Stimulated activated naive CD8-positive, alpha-beta T cell treated with anti-CD3 and anti-CD28 coated beads, Interleukin-15, Interleukin-2, amounts not matched to agents 100 U/mL and 50 U/mL, for 24 hours (primary cell): ENCODE results near the gene CAPNS1.
"Not testable (repeated sequence)": the region's sequence is repeated elsewhere in the genome, so short reads cannot be mapped to it uniquely, and the experiment has no call there.

Experiments used
- ATAC-seq: fragments of 150-1000 bp; cut with Tn5 transposase; one replicate; pipeline ENCODE4 v1.10.0; 2021
- DNase-seq: peaks from one replicate; pipeline ENCODE4 v3.0.0; 2021

The CAPNS1 gene

DNA sequence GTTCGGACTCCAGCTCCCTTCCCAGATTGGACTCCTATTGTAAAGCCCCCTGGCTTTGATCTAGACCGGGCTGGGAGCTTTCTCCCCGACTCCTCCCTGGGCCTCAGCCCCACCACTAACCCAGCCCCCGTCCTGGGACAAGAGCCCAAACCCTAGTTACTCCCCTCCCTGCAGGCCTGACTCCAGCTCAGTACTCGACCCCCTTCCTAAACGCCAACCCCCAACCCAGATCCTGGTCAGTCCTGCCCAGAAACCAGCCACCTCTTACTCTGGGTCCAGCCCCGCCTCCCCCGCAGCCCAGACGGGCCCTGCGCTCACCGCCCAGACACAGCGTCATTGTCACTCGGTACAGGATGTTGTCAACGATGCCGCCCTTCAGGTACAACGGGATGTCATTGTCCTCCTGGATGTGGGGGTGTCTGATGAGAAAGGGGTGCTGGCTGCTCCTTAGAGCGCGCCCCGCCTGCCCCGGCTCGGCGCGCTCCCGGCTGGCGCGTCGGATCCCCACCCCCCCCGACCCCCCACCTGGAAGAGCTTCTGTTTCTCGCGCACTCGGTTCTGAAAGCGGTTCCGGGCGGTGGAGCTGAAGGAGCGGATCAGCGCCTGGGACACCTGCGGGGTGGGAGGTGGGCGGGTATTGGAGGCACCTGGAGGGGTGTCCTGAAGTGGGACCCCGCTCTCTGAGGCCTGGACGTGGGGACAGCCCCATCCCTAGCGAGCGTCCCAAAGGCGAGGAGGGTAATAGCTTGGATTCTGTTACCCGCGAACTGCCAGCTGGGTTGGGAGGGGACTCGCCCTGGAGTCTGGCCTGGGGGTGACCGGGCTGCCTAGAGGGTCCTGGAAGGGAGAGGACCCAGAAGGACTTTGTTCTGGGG is 11.5 kb downstream of the CAPNS1 start:
- ATAC-seq (no peak), DNase-seq (no peak)

- no peak for ATAC-seq
- DNase-seq: no peak
Observed at GRCh38 chr19:36152019-36152351, 12.1 kb downstream of the CAPNS1 start.

DNA sequence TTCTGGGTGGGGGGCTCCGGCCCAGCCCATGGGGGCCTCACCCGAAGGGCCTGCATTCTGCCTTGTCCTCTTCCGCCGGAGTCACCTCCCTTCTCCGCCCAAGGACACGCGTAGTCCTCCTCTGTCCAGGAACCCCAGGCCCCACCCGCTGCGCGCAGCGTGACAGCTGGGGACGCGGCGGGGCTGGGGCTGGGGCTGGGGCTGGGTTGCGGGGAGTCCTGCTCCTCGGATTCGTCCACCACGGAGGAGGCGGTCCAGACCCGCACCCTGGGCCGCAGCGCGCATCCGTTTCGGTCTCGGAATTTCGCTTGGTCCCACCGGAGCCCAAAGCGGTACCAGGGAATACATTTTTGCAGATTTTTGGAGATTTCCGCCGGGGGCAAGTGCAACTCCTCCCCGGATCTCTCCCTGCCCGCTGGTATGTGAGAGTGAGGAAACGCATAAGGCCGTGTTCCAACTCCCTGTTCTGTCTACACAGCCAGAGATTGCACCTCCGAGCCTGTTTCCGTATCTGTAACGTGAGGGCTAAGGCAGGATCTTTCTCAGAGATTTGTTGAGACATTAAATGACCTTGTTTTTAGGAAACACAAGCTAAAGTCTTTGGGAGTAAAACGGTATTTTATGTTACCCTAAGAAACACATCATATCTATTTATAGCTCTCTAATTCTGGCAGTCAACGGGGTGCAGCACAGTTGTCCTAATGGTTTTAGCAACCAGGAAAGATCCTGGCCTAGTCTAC is 12.7 kb downstream of the CAPNS1 start, which contains the start of gene COX7A1:
TSS of gene COX7A1 (minus strand) at position 96 of the 740 bp plus-strand sequence. CDS start at position 56, 40 bp downstream.
- ATAC-seq (no peak), DNase-seq (no peak)

GRCh38 chr19:36153126-36153525 is 13.3 kb downstream of the CAPNS1 start:
- ATAC-seq (no peak), DNase-seq (no peak)

- DNase-seq: no peak
- ATAC-seq: no peak
Observed at GRCh38 chr19:36160821-36161596, 21.1 kb downstream of the CAPNS1 start.

GRCh38 chr19:36163813-36164212 is 23.9 kb downstream of the CAPNS1 start:
- DNase-seq: no peak
- no peak for ATAC-seq

DNA sequence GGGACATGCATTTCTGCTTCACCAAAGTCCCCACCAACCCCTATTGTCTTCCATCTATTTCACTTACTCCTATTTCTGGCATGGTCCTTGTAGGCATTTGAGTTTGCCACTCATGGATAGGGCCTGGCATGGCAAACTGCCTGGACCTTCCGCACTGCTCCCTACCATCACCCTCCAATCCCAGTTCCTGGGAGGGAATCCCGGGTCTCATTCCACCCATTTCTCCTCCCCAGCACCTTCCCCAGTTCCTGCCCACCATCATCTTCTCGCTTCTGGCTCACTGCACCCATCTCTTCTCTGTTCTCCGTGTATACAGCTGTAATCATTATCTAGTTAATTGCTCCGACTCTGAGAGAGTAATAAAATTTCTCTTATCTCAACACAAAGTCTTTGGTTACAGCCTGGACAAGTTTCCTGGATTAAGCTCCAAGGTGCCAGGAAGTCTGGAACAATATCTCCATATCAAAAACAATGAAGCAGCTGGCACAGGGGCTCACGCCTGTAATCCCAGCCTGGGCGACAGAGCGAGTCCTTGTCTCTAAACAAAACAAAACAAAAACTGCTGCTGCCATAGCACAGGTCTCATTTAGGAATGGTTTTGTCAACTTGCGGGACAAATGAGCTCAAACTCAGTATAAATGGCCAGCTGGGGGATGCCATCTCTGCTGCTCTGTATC is 29.4 kb downstream of the CAPNS1 start:
- ATAC-seq (no peak), DNase-seq (no peak)

- DNase-seq (no peak), ATAC-seq (no peak)
Observed at GRCh38 chr19:36172852-36173251, 33.0 kb downstream of the CAPNS1 start.

GRCh38 chr19:36173846-36174245 is 34.0 kb downstream of the CAPNS1 start:
- DNase-seq, ATAC-seq: not testable (repeated sequence)

DNA sequence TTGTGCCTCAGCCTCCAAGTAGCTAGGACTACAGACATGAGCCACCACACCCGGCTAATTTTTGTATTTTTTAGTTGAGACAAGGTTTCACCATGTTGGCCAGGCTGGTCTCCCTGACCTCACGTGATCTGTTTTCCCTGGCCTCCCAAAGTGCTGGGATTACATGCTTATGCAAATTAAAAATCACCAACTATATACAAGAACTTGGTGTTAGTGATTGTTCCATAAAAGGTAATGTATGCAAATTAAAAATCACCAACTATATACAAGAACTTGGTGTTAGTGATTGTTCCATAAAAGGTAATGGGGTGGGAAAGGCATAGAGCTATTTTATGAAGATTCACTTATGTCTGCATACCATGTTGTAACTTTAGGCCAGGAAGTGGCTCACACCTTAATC is 39.2 kb downstream of the CAPNS1 start:
- DNase-seq, ATAC-seq: not testable (repeated sequence)

DNA sequence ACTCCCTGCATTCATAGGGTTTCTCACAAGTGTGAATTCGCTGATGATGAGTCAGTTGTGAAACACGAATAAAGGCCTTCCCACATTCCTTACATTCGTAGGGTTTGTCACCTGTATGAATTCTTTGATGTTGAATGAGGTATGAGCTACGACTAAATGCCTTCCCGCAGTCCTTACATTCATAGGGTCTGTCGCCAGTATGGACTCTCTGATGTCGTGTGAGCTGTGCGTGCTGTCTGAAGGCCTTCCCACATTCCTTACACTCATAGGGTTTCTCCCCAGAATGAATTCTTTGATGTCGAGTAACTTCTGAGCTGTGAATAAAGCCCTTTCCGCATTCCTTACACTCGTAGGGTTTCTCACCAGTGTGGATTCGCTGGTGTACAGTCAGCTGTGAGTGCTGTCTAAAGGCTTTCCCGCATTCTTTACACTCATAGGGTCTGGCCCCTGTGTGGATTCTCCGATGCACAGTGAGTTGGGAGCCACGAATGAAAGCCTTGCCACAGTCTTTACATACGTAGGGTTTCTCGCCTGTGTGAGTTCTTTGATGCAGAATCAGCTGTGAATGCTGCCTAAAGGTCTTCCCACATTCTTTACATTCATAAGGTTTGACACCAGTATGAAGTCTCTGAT is 42.9 kb downstream of the CAPNS1 start:
- ATAC-seq: no peak
- no peak for DNase-seq

DNA sequence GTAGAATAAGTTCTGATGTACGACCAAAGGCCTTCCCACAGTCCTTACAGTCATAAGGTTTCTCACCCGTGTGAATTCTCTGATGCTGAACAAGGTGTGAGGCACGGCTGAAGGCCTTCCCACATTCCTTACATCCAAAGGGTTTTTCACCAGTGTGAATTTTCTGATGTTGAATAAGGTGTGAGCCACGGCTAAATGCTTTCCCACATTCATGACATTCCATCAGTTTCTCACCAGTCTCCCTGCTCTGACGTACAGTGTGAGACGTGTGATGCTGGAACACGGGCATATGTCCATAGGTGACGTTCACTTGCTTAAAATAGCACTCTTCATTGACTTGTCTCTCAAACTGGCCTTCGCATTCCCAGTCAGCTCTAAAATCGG is 43.4 kb downstream of the CAPNS1 start:
- ATAC-seq (no peak), DNase-seq (no peak)

DNA sequence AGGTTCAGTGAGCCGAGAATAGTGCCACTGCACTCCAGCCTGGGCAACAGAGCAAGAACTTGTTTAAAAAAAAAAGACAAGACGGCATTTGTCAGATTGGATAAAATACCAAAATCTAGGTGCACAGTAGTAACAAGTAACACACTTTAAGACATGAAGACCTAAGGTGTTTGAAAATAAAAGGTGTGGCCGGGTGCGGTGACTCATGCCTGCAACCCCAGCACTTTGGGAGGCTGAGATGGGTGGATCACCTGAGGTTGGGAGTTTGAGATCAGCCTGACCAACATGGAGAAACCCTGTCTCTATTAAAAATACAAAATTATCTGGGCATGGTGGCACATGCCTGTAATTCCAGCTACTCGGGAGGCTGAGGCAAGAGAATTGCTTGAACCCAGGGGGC is 46.9 kb downstream of the CAPNS1 start:
- ATAC-seq: not testable (repeated sequence)

DNA sequence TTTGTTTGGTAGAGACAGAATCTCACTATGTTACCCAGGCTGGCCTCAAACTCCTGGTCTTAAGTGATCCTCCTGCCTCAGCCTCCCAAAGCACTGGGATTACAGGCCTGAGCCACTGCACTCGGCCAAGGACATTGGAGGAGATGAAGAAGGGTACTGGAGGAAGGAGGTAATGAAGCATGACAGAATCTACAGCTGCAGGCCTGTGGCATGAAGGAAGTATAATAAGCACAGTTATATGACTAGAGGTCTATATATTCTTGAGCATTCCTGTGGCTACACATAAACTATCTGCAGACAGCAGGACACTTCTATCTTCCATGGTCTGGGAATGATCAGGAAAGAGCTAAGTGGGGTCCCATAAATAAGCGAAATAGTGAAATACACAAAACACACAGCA is 56.4 kb downstream of the CAPNS1 start:
- DNase-seq (no peak), ATAC-seq (no peak)

More for the DNA sequence above, 46.9 kb downstream of the CAPNS1 start:
- not testable (repeated sequence) for DNase-seq

GRCh38 chr19:36198119-36198518 is 58.3 kb downstream of the CAPNS1 start:
- no peak for ATAC-seq
- no peak for DNase-seq
